ENCODE results near the gene JAK3. TPM values are rescaled to one million over a fixed set of nuclear protein-coding genes. Genes with fewer than 3 reads are reported as not detected.
"Not testable (repeated sequence)": the region's sequence is repeated elsewhere in the genome, so short reads cannot be mapped to it uniquely, and the experiment has no call there.

The JAK3 gene
- total RNA-seq, 1 experiment from 2014 or later = not detected

GRCh38 chr19:17778968-17779929 lies 68.5 kb downstream of the JAK3 start:
- TF ChIP-seq CTCF (IDR thresholded peaks at IDR 0.05; ENCODE audit: unreplicated experiment) = no peak
- no peaks in the 10 kb centered on the region for H3K36me3 Mint-ChIP-seq (ENCODE audit: insufficient read depth, unreplicated experiment)
- intact Hi-C loops (cut with micrococcal nuclease; ENCODE audit: unreplicated experiment) = no loop called here
- no peaks in the 10 kb centered on the region for H3K9me3 Mint-ChIP-seq (ENCODE audit: low read depth, unreplicated experiment)
- no TSS peak for BruUV-seq (replicated peaks)
- H3K4me3 Mint-ChIP-seq (ENCODE audit: low read depth, unreplicated experiment) = no peak overlapping the region
- CTCF ChIA-PET = no interaction called here
- no peak for DNase-seq
- peaks cover 17% of the 10 kb centered on the region for H3K4me1 Mint-ChIP-seq (ENCODE audit: low read depth, unreplicated experiment)
- H3K27ac Mint-ChIP-seq (ENCODE audit: unreplicated experiment) = no peak overlapping the region
- H3K27me3 Mint-ChIP-seq (ENCODE audit: unreplicated experiment) = peaks cover 11% of the 10 kb centered on the region

- DNase-seq = no peak
- intact Hi-C loops (cut with micrococcal nuclease; ENCODE audit: unreplicated experiment) = no loop called here
Measured at GRCh38 chr19:17778251-17778967, 69.4 kb downstream of the JAK3 start.

GRCh38 chr19:17777840-17778239 lies 69.9 kb downstream of the JAK3 start:
- intact Hi-C loops (cut with micrococcal nuclease; ENCODE audit: unreplicated experiment) = not testable (repeated sequence)

More at GRCh38 chr19:17778251-17778967, 69.4 kb downstream of the JAK3 start:
- CTCF ChIA-PET = no interaction called here
- Mint-ChIP-seq H3K4me3 (ENCODE audit: low read depth, unreplicated experiment) (no peak overlapping the region), H3K27ac (ENCODE audit: unreplicated experiment) (no peak overlapping the region), H3K4me1 (ENCODE audit: low read depth, unreplicated experiment) (peaks cover 17% of the 10 kb centered on the region), H3K9me3 (ENCODE audit: low read depth, unreplicated experiment) (no peaks in the 10 kb centered on the region), H3K27me3 (ENCODE audit: unreplicated experiment) (peaks cover 11% of the 10 kb centered on the region), H3K36me3 (ENCODE audit: insufficient read depth, unreplicated experiment) (no peaks in the 10 kb centered on the region)
- TF ChIP-seq CTCF (IDR thresholded peaks at IDR 0.05; ENCODE audit: unreplicated experiment) = no peak
- no TSS peak for BruUV-seq (replicated peaks)

GRCh38 chr19:17775991-17776803 lies 71.6 kb downstream of the JAK3 start:
- intact Hi-C loops (cut with micrococcal nuclease; ENCODE audit: unreplicated experiment) = no loop called here
- no peak overlapping the region for H3K4me3 Mint-ChIP-seq (ENCODE audit: low read depth, unreplicated experiment)
- DNase-seq = no peak
- H3K27ac Mint-ChIP-seq (ENCODE audit: unreplicated experiment) = no peak overlapping the region
- no peaks in the 10 kb centered on the region for H3K36me3 Mint-ChIP-seq (ENCODE audit: insufficient read depth, unreplicated experiment)
- CTCF ChIA-PET = interaction anchor here (0.6 to 1.2 kb wide), 4 partner anchors 10 to 191 kb away, joined by 3 to 4 read pairs (median 4); partner anchors contain the start of gene B3GNT3
- no peaks in the 10 kb centered on the region for H3K9me3 Mint-ChIP-seq (ENCODE audit: low read depth, unreplicated experiment)
- no peak for TF ChIP-seq CTCF (IDR thresholded peaks at IDR 0.05; ENCODE audit: unreplicated experiment)
- H3K4me1 Mint-ChIP-seq (ENCODE audit: low read depth, unreplicated experiment) = peaks cover 17% of the 10 kb centered on the region
- H3K27me3 Mint-ChIP-seq (ENCODE audit: unreplicated experiment) = peaks cover 11% of the 10 kb centered on the region
- no TSS peak for BruUV-seq (replicated peaks)

More at GRCh38 chr19:17777840-17778239, 69.9 kb downstream of the JAK3 start:
- DNase-seq; H3K9me3 Mint-ChIP-seq (ENCODE audit: low read depth, unreplicated experiment); H3K36me3 Mint-ChIP-seq (ENCODE audit: insufficient read depth, unreplicated experiment); BruUV-seq (replicated peaks); H3K4me3 Mint-ChIP-seq (ENCODE audit: low read depth, unreplicated experiment); H3K27ac Mint-ChIP-seq (ENCODE audit: unreplicated experiment): not testable (repeated sequence)
- CTCF ChIA-PET = interaction anchor here (0.6 kb wide), 1 partner anchor 53 kb away, joined by 9 read pairs; no protein-coding TSS in a partner anchor
- peaks cover 17% of the 10 kb centered on the region for H3K4me1 Mint-ChIP-seq (ENCODE audit: low read depth, unreplicated experiment)
- H3K27me3 Mint-ChIP-seq (ENCODE audit: unreplicated experiment) = peaks cover 11% of the 10 kb centered on the region
